Activated naive CD8-positive, alpha-beta T cell treated with anti-CD3 and anti-CD28 coated beads, Interleukin-2, amount 10 ng/mL, durations not matched to agents 7 days and 5 days (primary cell): ENCODE results near the gene OR56B1. TPM values are rescaled to one million over a fixed set of nuclear protein-coding genes. Genes with fewer than 3 reads are reported as not detected.
"Not testable (repeated sequence)": the region's sequence is repeated elsewhere in the genome, so short reads cannot be mapped to it uniquely, and the experiment has no call there.

Experiments
- ATAC-seq: fragments of 150-1000 bp; cut with Tn5 transposase; one replicate; pipeline ENCODE4 v1.10.0; 2021; ENCODE audit warnings: low read depth, moderate library complexity
- POLR2A ChIA-PET: fragments of 350-600 bp; sonication (Branson Sonifier 250); formaldehyde crosslinking; loops from one replicate; lab custom pipeline; 2021; ENCODE audit warnings: antibody characterized with exemption; lab: Charles Lee
- DNase-seq: peaks from one replicate; pipeline ENCODE4 v3.0.0; 2021
- H3K27ac Mint-ChIP-seq: one replicate; pipeline ENCODE4 v1.8.0; 2022; ENCODE audit warnings: mild to moderate bottlenecking, mixed read lengths
- H3K27me3 Mint-ChIP-seq: one replicate; pipeline ENCODE4 v1.8.0; 2022; ENCODE audit warnings: mild to moderate bottlenecking, moderate library complexity, mixed read lengths
- H3K36me3 Mint-ChIP-seq: one replicate; pipeline ENCODE4 v1.8.0; 2021; ENCODE audit warnings: mild to moderate bottlenecking, mixed read lengths
- H3K4me1 Mint-ChIP-seq: one replicate; pipeline ENCODE4 v1.8.0; 2021; ENCODE audit warnings: mixed read lengths
- H3K4me3 Mint-ChIP-seq: one replicate; pipeline ENCODE4 v1.8.0; 2022; ENCODE audit warnings: mild to moderate bottlenecking, moderate library complexity, mixed read lengths
- H3K9me3 Mint-ChIP-seq: one replicate; pipeline ENCODE4 v1.8.0; 2021; ENCODE audit warnings: mixed read lengths
- total RNA-seq, 2 experiments: library from RNA; stranded (reverse); gene quantifications; one replicate each; pipeline ENCODE4 v1.2.3, GENCODE V29; 2021

The OR56B1 gene
- total RNA-seq, 2 experiments from 2014 or later: 0.86 to 0.99 TPM

DNA sequence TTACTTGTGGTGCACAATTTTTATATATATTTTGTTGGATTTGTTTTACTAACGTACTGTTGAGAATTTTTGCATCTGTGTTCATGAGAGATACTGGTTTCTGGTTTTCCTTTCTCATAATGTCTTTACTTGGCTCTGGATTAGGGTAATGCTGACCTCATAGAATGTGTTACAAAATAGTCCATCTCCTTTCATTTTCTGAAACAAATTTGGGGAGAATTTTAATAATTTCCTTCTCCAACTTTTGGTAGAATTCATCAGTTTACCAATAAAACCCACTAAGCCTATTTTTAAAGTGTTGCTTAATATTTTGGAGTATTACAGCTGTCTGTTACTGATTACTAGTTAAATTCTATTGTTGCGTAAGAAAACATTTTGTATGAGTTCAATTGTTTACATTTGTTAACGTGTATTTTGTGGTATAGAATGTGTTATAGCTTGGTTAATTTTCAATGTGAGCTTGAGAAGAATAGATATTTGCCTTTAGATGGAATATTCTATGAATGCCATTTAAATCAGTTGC, 35.1 kb upstream of the OR56B1 start:
- Mint-ChIP-seq H3K36me3 (peaks cover 63% of the 10 kb centered on the region), H3K4me1 (peaks cover 41% of the 10 kb centered on the region), H3K27ac (peak overlapping the region; percentile 39), H3K27me3 (no peaks in the 10 kb centered on the region), H3K9me3 (no peaks in the 10 kb centered on the region), H3K4me3 (peak overlapping the region; percentile 5)
- ATAC-seq: no peak
- no peak for DNase-seq
- POLR2A ChIA-PET: interaction anchor here (2.0 to 3.3 kb wide), 2 partner anchors 11 to 17 kb away, joined by 8 to 29 read pairs; partner anchors contain the start of genes TRIM22 and TRIM5

DNA sequence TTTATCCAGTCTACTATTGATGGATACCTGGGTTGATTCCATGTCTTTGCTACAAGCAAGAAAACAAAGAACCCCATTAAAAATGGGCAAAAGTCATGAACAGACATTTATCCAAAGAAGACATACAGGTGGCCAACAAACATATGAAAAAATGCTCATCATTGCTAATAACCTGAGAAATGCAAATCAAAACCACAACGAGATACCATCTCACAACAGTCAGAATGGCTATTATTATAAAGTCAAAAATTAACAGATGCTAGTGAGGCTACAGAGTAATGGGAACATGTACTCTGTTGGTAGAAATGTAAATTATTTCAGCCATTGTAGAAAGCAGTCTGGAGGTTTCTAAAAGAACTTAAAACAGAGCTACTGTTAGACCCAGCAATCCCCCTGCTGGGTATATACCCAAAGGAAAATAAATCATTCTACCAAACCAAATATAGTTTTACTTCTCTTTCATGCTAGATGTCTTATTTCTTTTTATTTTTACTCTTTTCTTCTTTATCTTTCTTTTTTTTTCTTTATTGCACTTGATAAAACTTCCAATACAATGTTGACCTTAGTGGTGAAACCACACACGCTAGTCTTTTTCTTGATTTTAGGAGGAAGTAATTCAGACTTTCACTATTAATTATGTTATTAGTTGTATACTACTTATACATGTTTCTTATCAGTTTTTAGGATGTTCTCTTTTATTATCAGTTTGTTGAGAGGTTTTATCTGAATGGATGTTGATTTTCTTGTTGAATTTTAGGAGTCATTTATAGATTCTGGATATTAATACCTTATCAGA, 32.3 kb upstream of the OR56B1 start:
- POLR2A ChIA-PET: interaction anchor here (1.3 to 2.2 kb wide), 2 partner anchors 14 to 19 kb away, joined by 6 read pairs; partner anchors contain the start of genes TRIM22 and TRIM5
- Mint-ChIP-seq H3K36me3 (peaks cover 55% of the 10 kb centered on the region), H3K9me3 (no peaks in the 10 kb centered on the region), H3K4me1 (peaks cover 28% of the 10 kb centered on the region), H3K27me3 (no peaks in the 10 kb centered on the region), H3K4me3 (no peak overlapping the region), H3K27ac (no peak overlapping the region)
- ATAC-seq (no peak), DNase-seq (no peak)

DNA sequence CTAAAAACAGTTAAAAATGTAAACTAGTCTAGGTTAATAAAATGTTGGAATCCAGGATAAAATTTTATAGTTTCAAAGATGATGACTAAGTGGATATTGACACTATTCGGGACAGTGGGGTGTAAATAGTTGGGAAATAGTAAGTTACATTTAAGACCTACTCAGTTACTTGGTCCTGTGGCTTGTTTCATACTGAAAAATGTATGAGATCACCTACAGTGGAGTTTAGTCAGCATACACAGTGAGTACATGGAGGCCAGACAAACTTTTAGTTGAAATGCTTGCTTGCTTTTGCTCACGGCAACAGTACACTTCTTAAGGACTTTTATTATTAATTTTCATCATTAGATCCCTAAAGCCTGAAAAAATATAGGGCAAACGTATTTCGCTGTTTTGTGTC, 30.6 kb upstream of the OR56B1 start:
- POLR2A ChIA-PET: interaction anchor here (1.4 kb wide), 1 partner anchor 103 kb away, joined by 4 read pairs; no protein-coding TSS in a partner anchor
- ATAC-seq (no peak), DNase-seq (no peak)
- Mint-ChIP-seq H3K4me3 (no peak overlapping the region), H3K36me3 (peaks cover 52% of the 10 kb centered on the region), H3K27ac (no peak overlapping the region), H3K9me3 (no peaks in the 10 kb centered on the region), H3K27me3 (no peaks in the 10 kb centered on the region), H3K4me1 (peaks cover 29% of the 10 kb centered on the region)

DNA sequence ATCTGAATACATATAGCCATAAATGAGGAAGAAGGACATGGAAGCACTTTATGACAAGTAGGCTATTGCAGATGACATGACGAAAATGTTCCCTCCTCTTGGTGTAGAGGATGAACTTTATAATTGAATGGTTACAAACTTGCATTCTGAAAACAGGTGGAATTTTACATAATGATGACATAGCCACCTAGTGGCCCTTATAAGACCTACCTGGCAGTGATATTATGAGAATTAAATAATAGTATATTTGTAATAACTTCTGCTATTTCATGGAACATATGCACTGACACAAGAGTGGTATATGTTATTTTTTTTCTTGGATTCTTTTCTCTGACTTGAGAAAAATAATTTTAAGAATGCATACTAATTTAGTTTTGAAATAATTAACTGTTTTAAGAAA, 23.7 kb upstream of the OR56B1 start:
- no peak for DNase-seq
- POLR2A ChIA-PET: interaction anchor here (0.6 to 4.2 kb wide), 3 partner anchors 22 to 38 kb away, joined by 3 to 14 read pairs (median 5); partner anchors contain the start of genes TRIM22 and TRIM5

DNA sequence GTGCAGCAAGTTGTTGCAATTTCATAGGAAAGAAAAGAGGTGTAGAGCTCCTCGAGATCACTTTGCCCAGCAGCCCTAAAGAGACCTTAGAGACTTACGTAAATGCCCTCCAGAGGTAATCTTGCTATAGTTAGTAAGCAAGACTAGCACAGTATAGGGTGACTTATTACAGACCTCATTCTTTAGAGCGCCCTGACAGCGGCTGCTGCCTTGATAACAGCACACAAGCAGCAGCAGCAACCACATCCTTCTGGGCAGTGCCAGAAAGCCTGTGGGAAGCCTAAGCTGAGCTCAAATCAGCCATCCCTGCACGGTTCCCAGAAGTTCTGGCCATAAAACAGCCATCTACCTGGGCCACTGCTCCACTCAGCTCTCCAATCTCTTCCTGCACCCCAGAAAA, 22.6 kb upstream of the OR56B1 start:
- peak; percentile 60 for ATAC-seq
- POLR2A ChIA-PET: interaction anchor here (0.6 to 4.2 kb wide), 3 partner anchors 23 to 33 kb away, joined by 5 to 14 read pairs (median 6); partner anchors contain the start of genes TRIM22 and TRIM5
- no peak overlapping the region for H3K27ac Mint-ChIP-seq

More for the DNA sequence above, 23.7 kb upstream of the OR56B1 start:
- peaks cover 4% of the 10 kb centered on the region for H3K9me3 Mint-ChIP-seq
- peaks cover 32% of the 10 kb centered on the region for H3K36me3 Mint-ChIP-seq
- H3K4me3 Mint-ChIP-seq: no peak overlapping the region
- peaks cover 10% of the 10 kb centered on the region for H3K4me1 Mint-ChIP-seq
- H3K27me3 Mint-ChIP-seq: no peaks in the 10 kb centered on the region
- no peak for ATAC-seq
- H3K27ac Mint-ChIP-seq: no peak overlapping the region

DNA sequence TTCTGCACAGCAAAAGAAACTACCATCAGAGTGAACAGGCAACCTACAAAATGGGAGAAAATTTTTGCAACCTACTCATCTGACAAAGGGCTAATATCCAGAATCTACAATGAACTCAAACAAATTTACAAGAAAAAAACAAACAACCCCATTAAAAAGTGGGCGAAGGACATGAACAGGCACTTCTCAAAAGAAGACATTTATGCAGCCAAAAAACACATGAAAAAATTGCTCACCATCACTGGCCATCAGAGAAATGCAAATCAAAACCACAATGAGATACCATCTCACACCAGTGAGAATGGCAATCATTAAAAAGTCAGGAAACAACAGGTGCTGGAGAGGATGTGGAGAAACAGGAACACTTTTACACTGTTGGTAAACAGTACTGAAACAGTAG, 19.7 kb upstream of the OR56B1 start:
- DNase-seq, POLR2A ChIA-PET, H3K27ac Mint-ChIP-seq, H3K9me3 Mint-ChIP-seq, H3K4me3 Mint-ChIP-seq, ATAC-seq, H3K27me3 Mint-ChIP-seq: not testable (repeated sequence)
- Mint-ChIP-seq H3K36me3 (peaks cover 35% of the 10 kb centered on the region), H3K4me1 (peaks cover 13% of the 10 kb centered on the region)

More for the DNA sequence above, 22.6 kb upstream of the OR56B1 start:
- peaks cover 7% of the 10 kb centered on the region for H3K4me1 Mint-ChIP-seq
- DNase-seq: no peak
- H3K4me3 Mint-ChIP-seq: no peak overlapping the region
- H3K27me3 Mint-ChIP-seq: no peaks in the 10 kb centered on the region
- H3K9me3 Mint-ChIP-seq: peaks cover 7% of the 10 kb centered on the region
- peaks cover 32% of the 10 kb centered on the region for H3K36me3 Mint-ChIP-seq

DNA sequence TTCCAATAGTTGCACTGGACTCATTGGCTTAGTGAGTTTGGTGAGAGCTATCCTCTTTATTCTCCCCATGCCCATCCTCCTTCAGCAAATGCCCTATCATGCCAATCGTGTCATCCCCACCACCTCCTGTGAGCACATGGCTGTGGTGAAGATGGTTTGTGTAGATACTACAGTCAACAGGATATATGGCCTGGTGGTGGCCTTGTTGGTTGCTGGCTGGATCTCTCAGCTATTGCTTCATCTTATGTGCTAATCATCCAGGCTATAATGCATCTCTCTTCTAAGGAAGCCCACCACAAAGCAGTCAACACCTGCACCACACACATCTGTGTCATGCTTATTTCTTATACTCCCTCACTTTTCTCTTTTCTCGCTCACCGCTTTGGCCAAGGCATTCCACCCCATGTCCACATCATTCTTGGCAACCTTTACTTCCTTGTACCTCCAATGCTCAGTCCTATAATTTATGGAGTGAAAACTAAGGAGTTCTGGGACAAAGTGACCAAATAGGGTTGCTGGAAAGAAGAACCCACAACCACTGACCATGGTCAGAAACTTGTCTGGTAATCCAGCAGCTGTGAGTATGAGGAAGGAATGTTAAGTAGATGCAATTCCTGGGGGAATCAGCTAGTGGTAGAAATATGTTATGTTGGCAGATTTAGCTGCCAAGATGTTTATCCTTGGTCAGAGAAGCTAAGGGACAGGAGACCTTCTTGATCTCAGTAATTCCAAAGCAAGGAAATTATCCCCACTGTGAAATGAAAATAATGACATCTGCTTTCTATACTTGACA, 16.3 kb upstream of the OR56B1 start:
- DNase-seq: no peak
- Mint-ChIP-seq H3K27ac (no peak overlapping the region), H3K4me3 (no peak overlapping the region), H3K36me3 (peaks cover 26% of the 10 kb centered on the region), H3K27me3 (no peaks in the 10 kb centered on the region), H3K9me3 (peaks cover 7% of the 10 kb centered on the region), H3K4me1 (peaks cover 9% of the 10 kb centered on the region)
- peak; percentile 58 for ATAC-seq
- POLR2A ChIA-PET: no interaction called here

DNA sequence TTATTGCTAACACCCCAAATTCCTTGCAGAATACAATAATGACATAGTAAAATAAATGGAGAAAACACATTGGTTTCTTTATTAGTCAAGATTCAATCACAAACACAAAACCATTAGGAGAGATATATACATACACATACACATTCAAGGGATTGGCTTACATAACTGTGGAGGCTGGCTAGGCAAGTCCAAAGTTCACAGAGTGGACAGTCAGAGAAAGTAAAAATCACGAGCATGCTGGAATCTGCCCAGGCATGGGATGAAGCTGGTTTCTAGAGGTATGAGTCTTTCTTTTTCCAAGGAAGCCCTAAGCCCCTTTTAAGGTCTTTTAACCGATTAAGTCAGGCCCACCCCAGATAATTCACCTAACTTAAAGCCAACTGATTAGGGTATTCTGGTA, 13.6 kb upstream of the OR56B1 start:
- H3K27ac Mint-ChIP-seq: no peak overlapping the region
- H3K36me3 Mint-ChIP-seq: peaks cover 20% of the 10 kb centered on the region
- H3K9me3 Mint-ChIP-seq: peaks cover 2% of the 10 kb centered on the region
- DNase-seq (no peak), ATAC-seq (no peak)
- peaks cover 9% of the 10 kb centered on the region for H3K4me1 Mint-ChIP-seq
- POLR2A ChIA-PET: no interaction called here
- no peak overlapping the region for H3K4me3 Mint-ChIP-seq
- no peaks in the 10 kb centered on the region for H3K27me3 Mint-ChIP-seq

DNA sequence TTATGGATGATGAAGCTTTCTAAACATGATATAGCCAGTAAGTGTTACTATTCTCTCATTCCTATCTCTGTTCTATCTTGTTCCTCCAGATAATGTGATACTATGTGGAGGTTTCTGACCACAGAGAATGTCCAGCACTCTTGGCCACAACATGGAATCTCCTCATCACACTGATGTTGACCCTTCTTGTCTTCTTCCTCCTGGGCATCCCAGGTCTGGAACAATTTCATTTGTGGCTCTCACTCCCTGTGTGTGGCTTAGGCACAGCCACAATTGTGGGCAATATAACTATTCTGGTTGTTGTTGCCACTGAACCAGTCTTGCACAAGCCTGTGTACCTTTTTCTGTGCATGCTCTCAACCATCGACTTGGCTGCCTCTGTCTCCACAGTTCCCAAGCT, 9.9 kb upstream of the OR56B1 start:
- Mint-ChIP-seq H3K36me3 (peaks cover 5% of the 10 kb centered on the region), H3K27me3 (no peaks in the 10 kb centered on the region), H3K27ac (no peak overlapping the region), H3K9me3 (no peaks in the 10 kb centered on the region), H3K4me1 (no peaks in the 10 kb centered on the region), H3K4me3 (no peak overlapping the region)
- POLR2A ChIA-PET: no interaction called here
- ATAC-seq (no peak), DNase-seq (no peak)

DNA sequence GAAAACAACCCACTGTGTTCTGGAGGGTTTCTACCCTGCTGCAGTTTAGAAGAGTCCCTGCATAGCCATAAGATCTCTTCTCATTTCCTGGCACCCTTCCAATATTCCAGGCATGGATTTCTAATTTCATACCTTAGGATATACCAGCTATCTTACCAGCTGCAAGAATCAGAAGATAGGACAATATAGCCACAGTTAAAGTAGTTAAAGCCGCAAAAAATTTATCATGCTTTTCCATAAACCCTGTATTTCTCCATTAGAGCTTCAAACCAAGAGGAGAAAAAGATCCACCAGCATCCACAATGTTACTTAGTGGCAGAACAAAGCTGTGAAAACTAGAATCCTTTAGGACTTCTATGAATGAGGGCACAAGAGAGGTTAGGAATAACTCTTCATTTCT, 8.6 kb upstream of the OR56B1 start:
- Mint-ChIP-seq H3K4me3 (no peak overlapping the region), H3K27me3 (no peaks in the 10 kb centered on the region), H3K4me1 (no peaks in the 10 kb centered on the region), H3K27ac (no peak overlapping the region), H3K36me3 (peaks cover 7% of the 10 kb centered on the region), H3K9me3 (no peaks in the 10 kb centered on the region)
- POLR2A ChIA-PET: no interaction called here
- DNase-seq (no peak), ATAC-seq (no peak)

DNA sequence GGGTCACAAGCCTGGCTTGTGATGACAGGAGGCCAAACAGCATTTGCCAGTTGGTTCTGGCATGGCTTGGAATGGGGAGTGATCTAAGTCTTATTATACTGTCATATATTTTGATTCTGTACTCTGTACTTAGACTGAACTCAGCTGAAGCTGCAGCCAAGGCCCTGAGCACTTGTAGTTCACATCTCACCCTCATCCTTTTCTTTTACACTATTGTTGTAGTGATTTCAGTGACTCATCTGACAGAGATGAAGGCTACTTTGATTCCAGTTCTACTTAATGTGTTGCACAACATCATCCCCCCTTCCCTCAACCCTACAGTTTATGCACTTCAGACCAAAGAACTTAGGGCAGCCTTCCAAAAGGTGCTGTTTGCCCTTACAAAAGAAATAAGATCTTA, 843 bp downstream of the OR56B1 start:
- H3K4me1 Mint-ChIP-seq: no peaks in the 10 kb centered on the region
- ATAC-seq: no peak
- POLR2A ChIA-PET: no interaction called here
- no peak for DNase-seq
- H3K27ac Mint-ChIP-seq: no peak overlapping the region
- H3K27me3 Mint-ChIP-seq: no peaks in the 10 kb centered on the region
- H3K4me3 Mint-ChIP-seq: no peak overlapping the region
- peaks cover 9% of the 10 kb centered on the region for H3K36me3 Mint-ChIP-seq
- H3K9me3 Mint-ChIP-seq: peaks cover 2% of the 10 kb centered on the region

DNA sequence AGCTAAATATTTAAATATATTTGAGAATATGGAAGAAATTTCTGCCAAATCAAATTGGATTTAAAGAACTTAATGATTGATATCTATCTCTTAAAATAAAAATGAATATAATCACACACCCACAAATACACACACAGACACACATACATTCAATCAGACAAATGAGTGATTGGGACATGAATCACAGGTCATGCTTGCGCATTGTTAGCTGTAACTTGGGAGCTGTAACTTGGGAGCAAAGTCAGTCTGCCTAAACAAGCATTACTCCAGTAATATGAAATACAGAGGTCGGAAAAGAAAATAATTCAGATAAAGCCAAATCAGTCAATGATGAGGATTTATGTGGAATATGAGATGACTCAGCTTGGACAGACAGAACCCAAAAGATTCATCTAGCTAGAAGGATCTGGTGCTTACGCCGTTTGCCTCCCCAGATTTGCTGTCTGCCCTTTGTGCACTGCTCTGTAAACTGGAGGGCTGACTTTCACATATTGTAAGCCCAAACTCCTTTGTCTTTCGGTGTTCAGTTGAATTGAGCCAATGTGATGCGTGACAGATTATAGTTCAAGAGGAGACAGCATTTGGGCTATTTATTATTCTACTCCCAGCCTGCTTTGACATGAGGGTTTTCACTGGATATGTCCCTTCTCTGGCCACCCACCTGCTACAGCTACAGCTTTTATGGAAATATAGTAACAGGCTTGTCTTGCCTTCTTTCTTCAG, 1.6 kb downstream of the OR56B1 start:
- no peak for DNase-seq
- ATAC-seq: no peak
- Mint-ChIP-seq H3K27ac (no peak overlapping the region), H3K36me3 (peaks cover 9% of the 10 kb centered on the region), H3K4me1 (no peaks in the 10 kb centered on the region), H3K27me3 (no peaks in the 10 kb centered on the region), H3K4me3 (no peak overlapping the region), H3K9me3 (peaks cover 6% of the 10 kb centered on the region)
- POLR2A ChIA-PET: no interaction called here

DNA sequence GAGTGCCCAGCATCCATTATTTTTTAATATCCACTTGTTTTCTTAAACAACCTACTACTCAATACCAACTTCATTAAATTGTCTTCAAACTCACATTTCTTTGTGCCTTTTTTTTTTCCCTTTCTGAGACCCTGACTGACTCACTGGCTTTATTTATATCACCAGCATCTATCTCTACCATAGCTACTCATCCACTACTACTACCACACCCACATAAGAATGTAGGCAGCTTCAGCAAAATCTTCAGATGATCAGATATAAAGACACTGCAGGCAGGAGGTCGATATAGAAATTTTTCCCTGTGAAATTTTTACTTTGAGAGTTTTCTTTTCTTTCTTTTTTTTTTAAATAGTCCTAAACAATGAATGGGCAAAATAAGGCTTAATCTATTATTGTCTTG, 2.2 kb downstream of the OR56B1 start:
- Mint-ChIP-seq H3K4me3 (no peak overlapping the region), H3K9me3 (peaks cover 6% of the 10 kb centered on the region), H3K36me3 (peaks cover 9% of the 10 kb centered on the region), H3K27me3 (no peaks in the 10 kb centered on the region), H3K4me1 (no peaks in the 10 kb centered on the region), H3K27ac (no peak overlapping the region)
- ATAC-seq (no peak), DNase-seq (no peak)
- POLR2A ChIA-PET: no interaction called here
